C4-2B (cell line): ENCODE results near the gene KIAA0232.

Experiments
- ZFX ChIP-seq: fragments of 450-650 bp; IDR thresholded peaks from 2 replicates; pipeline ENCODE4 v1.6.1; 2017
- TF ChIP-seq, protein P1 (sequence below): fragments of 450-650 bp; conservative IDR thresholded peaks from 2 replicates; pipeline ENCODE4 v1.5.1; 2017; ENCODE audit warnings: mild to moderate bottlenecking

DNA sequence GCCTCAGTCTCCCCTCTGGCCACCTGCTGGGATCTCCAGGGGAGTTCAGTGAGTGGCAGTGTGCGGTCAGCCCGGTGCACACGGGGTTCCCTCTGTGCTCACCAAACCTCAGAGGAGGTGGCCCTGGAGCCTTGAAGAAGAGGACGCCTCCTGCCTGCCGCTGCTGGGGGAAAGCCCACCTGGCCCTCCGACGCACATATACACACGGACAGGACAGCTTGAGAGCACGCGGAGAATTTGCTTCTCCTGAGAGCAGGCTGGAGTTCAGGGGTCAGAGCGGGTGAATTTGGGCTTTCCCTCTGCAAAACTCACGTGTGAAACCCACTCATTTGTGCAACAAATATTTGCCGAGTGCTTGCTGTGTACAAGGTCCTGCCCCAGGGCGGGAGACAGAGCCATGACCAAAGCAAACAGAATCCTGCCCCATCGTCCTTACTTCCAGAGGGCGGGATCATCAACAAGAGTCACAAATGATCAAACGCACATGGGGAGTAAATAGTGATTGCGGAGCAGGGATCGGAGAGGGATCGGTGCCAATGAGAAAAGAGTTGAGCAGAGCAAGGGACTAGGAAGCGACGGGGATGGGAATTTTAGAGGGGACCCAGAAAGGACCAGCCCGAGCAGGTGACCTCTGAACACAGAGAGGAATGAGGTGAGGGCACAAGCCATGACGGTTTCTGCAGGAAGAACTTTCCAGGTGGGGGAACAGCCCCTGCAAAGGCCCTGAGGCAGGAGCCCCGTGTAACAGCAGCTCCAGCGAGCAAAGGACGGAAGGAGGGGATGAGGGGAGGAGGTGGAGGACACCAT lies 49.0 kb upstream of the KIAA0232 start:
- TF ChIP-seq, protein P1, sequence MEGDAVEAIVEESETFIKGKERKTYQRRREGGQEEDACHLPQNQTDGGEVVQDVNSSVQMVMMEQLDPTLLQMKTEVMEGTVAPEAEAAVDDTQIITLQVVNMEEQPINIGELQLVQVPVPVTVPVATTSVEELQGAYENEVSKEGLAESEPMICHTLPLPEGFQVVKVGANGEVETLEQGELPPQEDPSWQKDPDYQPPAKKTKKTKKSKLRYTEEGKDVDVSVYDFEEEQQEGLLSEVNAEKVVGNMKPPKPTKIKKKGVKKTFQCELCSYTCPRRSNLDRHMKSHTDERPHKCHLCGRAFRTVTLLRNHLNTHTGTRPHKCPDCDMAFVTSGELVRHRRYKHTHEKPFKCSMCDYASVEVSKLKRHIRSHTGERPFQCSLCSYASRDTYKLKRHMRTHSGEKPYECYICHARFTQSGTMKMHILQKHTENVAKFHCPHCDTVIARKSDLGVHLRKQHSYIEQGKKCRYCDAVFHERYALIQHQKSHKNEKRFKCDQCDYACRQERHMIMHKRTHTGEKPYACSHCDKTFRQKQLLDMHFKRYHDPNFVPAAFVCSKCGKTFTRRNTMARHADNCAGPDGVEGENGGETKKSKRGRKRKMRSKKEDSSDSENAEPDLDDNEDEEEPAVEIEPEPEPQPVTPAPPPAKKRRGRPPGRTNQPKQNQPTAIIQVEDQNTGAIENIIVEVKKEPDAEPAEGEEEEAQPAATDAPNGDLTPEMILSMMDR, result no peak
- TF ChIP-seq ZFX, result no peak
